SH-SY5Y (cell line): ENCODE measurements around the gene NELFA.

Source experiments
- GATA2 ChIP-seq: IDR thresholded peaks from 2 replicates; pipeline ENCODE4 v1.6.1; 2011; ENCODE audit warnings: mild to moderate bottlenecking, low read depth, low read length
- GATA3 ChIP-seq: IDR thresholded peaks from 2 replicates; pipeline ENCODE4 v1.6.1; 2011; ENCODE audit warnings: low read depth, mild to moderate bottlenecking, low read length, moderate library complexity

DNA sequence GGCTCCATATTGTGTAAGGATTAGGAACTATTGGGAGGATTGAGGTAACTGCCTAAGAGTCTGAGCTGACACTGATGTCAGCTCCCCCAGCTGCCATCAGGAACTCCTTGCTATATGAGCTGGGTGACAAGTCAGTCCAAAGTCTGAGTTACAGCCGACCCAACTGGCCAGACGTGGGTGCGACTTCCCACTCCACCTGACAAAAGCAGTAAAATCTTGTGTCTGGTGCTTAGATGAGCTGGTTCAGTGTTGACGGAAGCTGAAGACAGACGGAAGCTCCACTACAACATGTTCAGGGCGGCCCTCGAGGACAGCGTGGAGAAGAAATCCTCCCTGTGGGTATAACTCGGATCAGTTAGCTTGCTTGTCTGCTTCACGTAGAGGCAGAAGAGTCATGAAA, 27.6 kb upstream of the NELFA start:
- TF ChIP-seq GATA2: no peak
- no peak for TF ChIP-seq GATA3
